ENCODE results near the gene RNF8. TPM values are rescaled to one million over a fixed set of nuclear protein-coding genes. Genes with fewer than 3 reads are reported as not detected.
"Not testable (repeated sequence)": the region's sequence is repeated elsewhere in the genome, so short reads cannot be mapped to it uniquely, and the experiment has no call there.

The RNF8 gene
- total RNA-seq, 4 donors from 2014 or later = 8.0 to 18.4 (median 16.0) TPM

GRCh38 chr6:37332894-37333293, 20.9 kb upstream of the RNF8 start:
- Histone ChIP-seq H3K36me3 (peaks cover 4 to 8% of the 10 kb centered on the region in 2 donors), H3K9me3 (no peaks in the 10 kb centered on the region), H3K4me3 (replicated peaks in 1 of 3) (no peak overlapping the region), H3K4me1 (no peaks in the 10 kb centered on the region), H3K27me3 (no peaks in the 10 kb centered on the region), H3K27ac (no peak overlapping the region)
- intact Hi-C loops (cut with DNase I) = no loop called here
- no peak for DNase-seq
- no peak for TF ChIP-seq POLR2A (IDR thresholded peaks at IDR 0.05)
- TF ChIP-seq, protein P1, sequence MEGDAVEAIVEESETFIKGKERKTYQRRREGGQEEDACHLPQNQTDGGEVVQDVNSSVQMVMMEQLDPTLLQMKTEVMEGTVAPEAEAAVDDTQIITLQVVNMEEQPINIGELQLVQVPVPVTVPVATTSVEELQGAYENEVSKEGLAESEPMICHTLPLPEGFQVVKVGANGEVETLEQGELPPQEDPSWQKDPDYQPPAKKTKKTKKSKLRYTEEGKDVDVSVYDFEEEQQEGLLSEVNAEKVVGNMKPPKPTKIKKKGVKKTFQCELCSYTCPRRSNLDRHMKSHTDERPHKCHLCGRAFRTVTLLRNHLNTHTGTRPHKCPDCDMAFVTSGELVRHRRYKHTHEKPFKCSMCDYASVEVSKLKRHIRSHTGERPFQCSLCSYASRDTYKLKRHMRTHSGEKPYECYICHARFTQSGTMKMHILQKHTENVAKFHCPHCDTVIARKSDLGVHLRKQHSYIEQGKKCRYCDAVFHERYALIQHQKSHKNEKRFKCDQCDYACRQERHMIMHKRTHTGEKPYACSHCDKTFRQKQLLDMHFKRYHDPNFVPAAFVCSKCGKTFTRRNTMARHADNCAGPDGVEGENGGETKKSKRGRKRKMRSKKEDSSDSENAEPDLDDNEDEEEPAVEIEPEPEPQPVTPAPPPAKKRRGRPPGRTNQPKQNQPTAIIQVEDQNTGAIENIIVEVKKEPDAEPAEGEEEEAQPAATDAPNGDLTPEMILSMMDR (IDR thresholded peaks at IDR 0.05) = no peak
- 92 to 93% methylated on average over 1 of the region's 1 CpG for WGBS, 2 donors

- intact Hi-C loops (cut with DNase I) = no loop called here
- no peaks in the 10 kb centered on the region for H3K27me3 ChIP-seq
Measured at GRCh38 chr6:37334047-37334446, 19.7 kb upstream of the RNF8 start.

DNA sequence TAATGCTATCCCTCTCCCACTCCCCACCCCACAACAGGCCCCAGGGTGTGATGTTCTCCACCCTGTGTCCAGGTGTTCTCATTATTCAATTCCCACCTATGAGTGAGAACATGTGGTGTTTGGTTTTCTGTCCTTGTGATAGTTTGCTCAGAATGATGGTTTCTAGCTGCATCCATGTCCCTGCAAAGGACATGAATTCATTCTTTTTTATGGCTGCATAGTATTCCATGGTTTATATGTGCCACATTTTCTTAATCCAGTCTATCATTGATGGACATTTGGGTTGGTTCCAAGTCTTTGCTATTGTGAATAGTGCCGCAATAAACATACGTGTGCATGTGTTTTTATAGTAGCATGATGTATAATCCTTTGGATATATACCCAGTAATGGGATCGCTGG, 15.5 kb upstream of the RNF8 start:
- H3K9me3 ChIP-seq; DNase-seq; H3K36me3 ChIP-seq; H3K27ac ChIP-seq; H3K27me3 ChIP-seq; H3K4me3 ChIP-seq (replicated peaks in 1 of 3); intact Hi-C loops (cut with DNase I); H3K4me1 ChIP-seq: not testable (repeated sequence)
- 98% methylated on average over 3 of the region's 3 CpGs for WGBS, 2 donors

More at GRCh38 chr6:37334047-37334446, 19.7 kb upstream of the RNF8 start:
- Histone ChIP-seq H3K4me3 (replicated peaks in 1 of 3) (no peak overlapping the region), H3K27ac (no peak overlapping the region), H3K9me3 (no peaks in the 10 kb centered on the region), H3K36me3 (peaks cover 4 to 8% of the 10 kb centered on the region in 2 donors), H3K4me1 (no peaks in the 10 kb centered on the region)
- TF ChIP-seq, protein P1 (IDR thresholded peaks at IDR 0.05) = no peak
- DNase-seq = no peak

DNA sequence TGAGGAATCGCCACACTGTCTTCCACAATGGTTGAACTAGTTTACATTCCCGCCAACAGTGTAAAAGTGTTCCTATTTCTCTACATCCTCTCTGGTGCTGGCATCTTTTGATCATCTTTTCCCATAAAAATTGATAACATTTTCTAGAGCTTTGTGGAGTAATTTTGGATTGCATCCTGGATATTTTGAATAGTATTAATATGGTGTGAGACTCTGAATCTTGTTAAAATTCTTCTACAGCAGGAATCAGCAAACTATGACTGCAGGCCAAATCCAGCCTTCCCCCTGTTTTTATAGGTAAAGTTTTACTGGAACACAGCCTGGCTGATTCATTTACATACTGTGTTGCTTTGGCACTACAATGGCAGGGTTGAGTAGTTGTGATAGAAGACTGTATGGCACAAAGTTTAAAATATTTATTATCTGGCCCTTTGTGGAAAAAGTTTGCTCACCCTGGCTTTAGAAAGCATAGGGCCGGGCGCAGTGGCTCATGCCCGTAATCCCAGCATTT, 15.0 kb upstream of the RNF8 start:
- H3K4me1 ChIP-seq = no peaks in the 10 kb centered on the region
- H3K9me3 ChIP-seq = no peaks in the 10 kb centered on the region
- no peaks in the 10 kb centered on the region for H3K27me3 ChIP-seq
- H3K4me3 ChIP-seq (replicated peaks in 1 of 3) = no peak overlapping the region
- intact Hi-C loops (cut with DNase I) = no loop called here
- no peak for TF ChIP-seq POLR2A (IDR thresholded peaks at IDR 0.05)
- TF ChIP-seq, protein P1 (IDR thresholded peaks at IDR 0.05) = no peak
- no peaks in the 10 kb centered on the region for H3K36me3 ChIP-seq
- H3K27ac ChIP-seq = no peak overlapping the region
- WGBS, 2 donors = 98 to 99% methylated on average over 5 of the region's 5 CpGs
- no peak for DNase-seq

DNA sequence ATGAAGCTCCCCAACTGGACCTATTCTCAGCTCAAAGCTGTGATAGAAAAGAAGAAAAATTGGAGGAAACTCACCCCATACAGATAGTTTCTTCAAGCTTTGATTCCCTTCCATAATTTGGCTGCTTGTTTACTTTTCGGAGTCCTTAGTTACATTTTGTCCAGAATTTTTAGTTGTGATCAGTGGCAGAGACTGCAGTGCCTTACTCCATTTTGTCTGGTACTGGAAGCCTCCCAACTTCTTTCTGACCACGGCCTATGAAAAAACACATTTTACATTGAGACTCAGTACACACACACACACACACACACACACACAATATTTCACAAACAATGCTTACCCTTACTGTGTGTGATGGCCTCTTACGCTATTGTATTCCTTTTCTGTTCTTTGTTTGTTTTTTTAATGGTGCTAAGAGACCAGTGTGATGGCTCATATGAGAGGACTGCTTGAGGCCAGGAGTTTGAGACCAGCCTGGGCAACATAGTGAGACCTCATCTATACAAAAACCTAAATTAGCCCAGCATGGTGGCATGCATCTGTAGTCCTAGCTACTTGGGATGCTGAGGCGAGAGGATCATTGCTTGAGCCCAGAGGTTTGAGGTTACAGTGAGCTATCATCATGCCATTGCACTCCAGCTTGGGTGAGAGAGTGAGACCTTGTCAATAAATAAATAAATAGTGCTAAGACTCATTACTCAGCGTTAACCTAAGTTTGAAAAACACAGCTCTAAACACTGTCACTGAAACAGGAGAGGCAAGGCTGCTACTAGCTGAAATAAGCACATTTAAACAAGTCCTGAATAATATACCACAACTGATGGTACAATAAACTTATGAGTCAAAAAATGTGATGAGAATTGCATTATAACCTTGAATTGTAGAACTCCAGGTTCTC, 13.8 kb upstream of the RNF8 start:
- H3K9me3 ChIP-seq = no peaks in the 10 kb centered on the region
- H3K4me3 ChIP-seq (replicated peaks in 1 of 3) = no peak overlapping the region
- H3K27ac ChIP-seq = no peak overlapping the region
- H3K27me3 ChIP-seq = no peaks in the 10 kb centered on the region
- 88 to 89% methylated on average over 5 of the region's 5 CpGs for WGBS, 2 donors
- DNase-seq = no peak
- TF ChIP-seq, protein P1 (IDR thresholded peaks at IDR 0.05) = no peak
- TF ChIP-seq POLR2A (IDR thresholded peaks at IDR 0.05) = no peak
- H3K36me3 ChIP-seq = no peaks in the 10 kb centered on the region
- intact Hi-C loops (cut with DNase I) = no loop called here
- no peaks in the 10 kb centered on the region for H3K4me1 ChIP-seq
